NCI-H146 (cell line): ENCODE data around the gene RARB.

Experiments
- DNase-seq: peaks from one replicate; lab custom pipeline; 2025; lab: John Stamatoyannopoulos, UW

RARB gene

GRCh38 chr3:25508433-25508832 lies 80.4 kb downstream of the RARB start:
- DNase-seq, result no peak

GRCh38 chr3:25508901-25509300 lies 80.8 kb downstream of the RARB start:
- DNase-seq, result no peak

GRCh38 chr3:25510797-25511196 lies 82.7 kb downstream of the RARB start:
- no peak for DNase-seq

GRCh38 chr3:25511972-25512721 lies 84.1 kb downstream of the RARB start:
- no peak for DNase-seq

- no peak for DNase-seq
Observed at GRCh38 chr3:25513642-25514266, 85.7 kb downstream of the RARB start.

- no peak for DNase-seq
Observed at GRCh38 chr3:25515171-25515570, 87.1 kb downstream of the RARB start.

GRCh38 chr3:25520926-25521559 lies 93.0 kb downstream of the RARB start:
- no peak for DNase-seq

- no peak for DNase-seq
Observed at GRCh38 chr3:25527336-25527735, 99.3 kb downstream of the RARB start.

- DNase-seq, result no peak
Observed at GRCh38 chr3:25527801-25528200, 99.7 kb downstream of the RARB start.

GRCh38 chr3:25531971-25532370 lies 103.9 kb downstream of the RARB start:
- DNase-seq, result no peak

- DNase-seq, result peak; percentile 1
Observed at GRCh38 chr3:25532431-25533162, 104.5 kb downstream of the RARB start.

- no peak for DNase-seq
Observed at GRCh38 chr3:25533399-25533798, 105.3 kb downstream of the RARB start.

- DNase-seq, result no peak
Observed at GRCh38 chr3:25534007-25534406, 105.9 kb downstream of the RARB start.

- no peak for DNase-seq
Observed at GRCh38 chr3:25536521-25537391, 108.7 kb downstream of the RARB start.

- DNase-seq, result no peak
Observed at GRCh38 chr3:25537516-25537915, 109.5 kb downstream of the RARB start.

- no peak for DNase-seq
Observed at GRCh38 chr3:25540273-25540672, 112.2 kb downstream of the RARB start.

- no peak for DNase-seq
Observed at GRCh38 chr3:25542492-25543039, 114.5 kb downstream of the RARB start.

- DNase-seq, result no peak
Observed at GRCh38 chr3:25547103-25547502, 119.0 kb downstream of the RARB start.

- no peak for DNase-seq
Observed at GRCh38 chr3:25547943-25548674, 120.0 kb downstream of the RARB start.

GRCh38 chr3:25548836-25549235 lies 120.8 kb downstream of the RARB start:
- DNase-seq, result no peak

GRCh38 chr3:25552251-25552650 lies 124.2 kb downstream of the RARB start:
- no peak for DNase-seq
